KOPT-K1 (cell line): ENCODE measurements around the gene DLX4.

Experiments
- H3K27ac ChIP-seq: fragments of 200-600 bp; sonication (generic); 2 replicates; pipeline ENCODE4 v1.5.1; 2016; ENCODE audit warnings: antibody characterized with exemption, mild to moderate bottlenecking, low read depth, low read length; ENCODE audit not compliant: poor library complexity, severe bottlenecking
- H3K36me3 ChIP-seq: fragments of 200-600 bp; sonication (generic); 2 replicates; pipeline ENCODE4 v1.5.1; 2017; ENCODE audit warnings: antibody characterized with exemption, mild to moderate bottlenecking, low read length, moderate library complexity; ENCODE audit not compliant: insufficient read depth
- H3K9me3 ChIP-seq: fragments of 200-600 bp; sonication (generic); 2 replicates; pipeline ENCODE4 v1.5.1; 2017; ENCODE audit warnings: antibody characterized with exemption, low read length, mild to moderate bottlenecking; ENCODE audit not compliant: insufficient read depth, poor library complexity, severe bottlenecking

The DLX4 gene

DNA sequence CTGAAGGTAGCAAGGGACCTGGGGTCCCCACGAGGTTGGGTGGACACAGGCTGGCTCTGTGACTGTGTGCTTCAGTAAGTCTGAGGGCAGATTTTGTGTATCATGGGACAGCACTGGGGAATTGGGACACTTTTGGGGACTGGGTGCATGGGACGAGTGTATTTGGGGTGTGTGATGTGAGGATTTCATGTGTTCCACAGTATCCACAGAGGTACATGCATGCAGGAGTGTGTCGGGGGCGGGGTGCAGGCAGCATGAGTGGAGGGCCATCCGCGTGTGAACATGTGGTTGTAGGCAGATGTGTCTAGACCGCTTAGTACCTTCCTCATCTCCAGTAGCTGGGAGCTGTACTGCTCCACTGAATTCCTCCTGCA, 27.1 kb downstream of the DLX4 start:
- H3K27ac ChIP-seq: no peak overlapping the region
- H3K36me3 ChIP-seq: no peaks in the 10 kb centered on the region
- no peaks in the 10 kb centered on the region for H3K9me3 ChIP-seq

GRCh38 chr17:49996495-49997300, 27.7 kb downstream of the DLX4 start:
- Histone ChIP-seq H3K36me3 (no peaks in the 10 kb centered on the region), H3K27ac (no peak overlapping the region), H3K9me3 (no peaks in the 10 kb centered on the region)

GRCh38 chr17:49997301-49997650, 28.3 kb downstream of the DLX4 start:
- no peak overlapping the region for H3K27ac ChIP-seq
- no peaks in the 10 kb centered on the region for H3K36me3 ChIP-seq
- no peaks in the 10 kb centered on the region for H3K9me3 ChIP-seq

GRCh38 chr17:49997773-49998703, 29.0 kb downstream of the DLX4 start:
- no peak overlapping the region for H3K27ac ChIP-seq
- no peaks in the 10 kb centered on the region for H3K36me3 ChIP-seq
- no peaks in the 10 kb centered on the region for H3K9me3 ChIP-seq

- no peaks in the 10 kb centered on the region for H3K9me3 ChIP-seq
- H3K27ac ChIP-seq: no peak overlapping the region
- no peaks in the 10 kb centered on the region for H3K36me3 ChIP-seq
These were observed 30.0 kb downstream of the DLX4 start for GRCh38 chr17:49998836-49999511.

- H3K36me3 ChIP-seq: no peaks in the 10 kb centered on the region
- peaks cover under 1% of the 10 kb centered on the region for H3K9me3 ChIP-seq
- H3K27ac ChIP-seq: no peak overlapping the region
These were observed 34.9 kb downstream of the DLX4 start for GRCh38 chr17:50003911-50004310.

GRCh38 chr17:50009282-50009681, 40.3 kb downstream of the DLX4 start:
- H3K36me3 ChIP-seq: no peaks in the 10 kb centered on the region
- H3K9me3 ChIP-seq: peaks cover 27% of the 10 kb centered on the region
- no peak overlapping the region for H3K27ac ChIP-seq

DNA sequence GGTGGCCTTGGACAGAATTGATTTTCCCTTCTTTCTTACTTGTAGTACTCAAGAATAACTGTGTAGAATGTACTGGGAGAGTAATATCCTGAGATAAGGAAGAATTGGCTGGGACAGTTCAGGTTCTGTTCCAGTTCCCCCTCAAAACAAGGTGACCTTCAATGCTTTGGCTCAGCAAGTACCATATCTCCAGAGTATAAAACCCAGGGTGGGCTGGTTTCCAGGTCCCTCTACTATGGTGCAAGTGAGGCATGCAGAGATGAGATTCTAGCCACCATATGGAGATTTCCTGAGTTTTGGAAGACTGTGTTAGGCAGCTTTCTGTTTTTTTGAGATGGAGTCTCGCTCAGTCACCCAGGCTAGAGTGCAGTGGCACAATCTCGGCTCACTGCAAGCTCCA, 44.1 kb downstream of the DLX4 start:
- Histone ChIP-seq H3K9me3 (peaks cover 39% of the 10 kb centered on the region), H3K36me3 (no peaks in the 10 kb centered on the region), H3K27ac (no peak overlapping the region)

- Histone ChIP-seq H3K36me3 (no peaks in the 10 kb centered on the region), H3K9me3 (peaks cover 32% of the 10 kb centered on the region), H3K27ac (no peak overlapping the region)
These were observed 45.6 kb downstream of the DLX4 start for GRCh38 chr17:50014471-50015088.

DNA sequence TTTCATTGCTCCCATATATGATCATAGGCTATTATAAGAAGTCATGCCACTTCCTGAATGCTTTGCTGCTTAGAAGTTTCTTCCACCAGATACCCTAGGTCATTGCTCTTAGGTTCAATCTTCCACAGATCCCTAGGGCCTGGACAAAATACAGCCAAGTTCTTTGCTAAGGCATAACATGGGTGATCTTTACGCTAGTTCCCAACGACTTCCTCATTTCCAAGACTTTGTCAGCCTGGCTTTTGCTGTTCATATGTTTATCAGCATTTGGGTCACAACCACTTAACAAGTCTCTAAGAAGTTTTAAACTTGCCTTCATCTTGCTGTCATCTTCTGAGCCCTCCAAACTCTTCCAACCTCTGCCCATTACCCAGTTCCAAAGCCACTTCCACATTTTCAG, 46.2 kb downstream of the DLX4 start:
- H3K9me3 ChIP-seq: peaks cover 29% of the 10 kb centered on the region
- H3K36me3 ChIP-seq: no peaks in the 10 kb centered on the region
- H3K27ac ChIP-seq: no peak overlapping the region

DNA sequence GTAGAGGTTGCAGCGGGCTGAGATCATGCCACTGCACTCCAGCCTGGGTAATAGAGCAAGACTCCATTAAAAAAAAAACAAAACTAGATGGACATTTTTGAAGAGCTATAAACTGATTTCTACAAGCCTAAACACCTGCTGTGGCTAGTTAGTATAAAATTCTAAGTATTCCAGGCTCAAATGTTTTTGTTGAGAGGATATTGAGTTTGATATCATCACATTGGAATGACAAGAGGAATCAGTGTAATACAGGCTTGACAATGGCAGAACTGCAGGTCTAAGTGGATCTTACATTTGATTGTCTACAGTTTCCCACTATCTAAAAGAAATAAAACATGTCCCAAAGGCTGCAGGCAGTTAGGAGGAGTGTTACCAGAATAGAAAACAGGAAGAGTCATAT, 49.9 kb downstream of the DLX4 start:
- peaks cover 14% of the 10 kb centered on the region for H3K9me3 ChIP-seq
- no peaks in the 10 kb centered on the region for H3K36me3 ChIP-seq

GRCh38 chr17:50020841-50021599, 52.0 kb downstream of the DLX4 start:
- H3K36me3 ChIP-seq: no peaks in the 10 kb centered on the region
- no peak overlapping the region for H3K27ac ChIP-seq
- H3K9me3 ChIP-seq: peaks cover 12% of the 10 kb centered on the region

More for the DNA sequence above, 49.9 kb downstream of the DLX4 start:
- no peak overlapping the region for H3K27ac ChIP-seq

DNA sequence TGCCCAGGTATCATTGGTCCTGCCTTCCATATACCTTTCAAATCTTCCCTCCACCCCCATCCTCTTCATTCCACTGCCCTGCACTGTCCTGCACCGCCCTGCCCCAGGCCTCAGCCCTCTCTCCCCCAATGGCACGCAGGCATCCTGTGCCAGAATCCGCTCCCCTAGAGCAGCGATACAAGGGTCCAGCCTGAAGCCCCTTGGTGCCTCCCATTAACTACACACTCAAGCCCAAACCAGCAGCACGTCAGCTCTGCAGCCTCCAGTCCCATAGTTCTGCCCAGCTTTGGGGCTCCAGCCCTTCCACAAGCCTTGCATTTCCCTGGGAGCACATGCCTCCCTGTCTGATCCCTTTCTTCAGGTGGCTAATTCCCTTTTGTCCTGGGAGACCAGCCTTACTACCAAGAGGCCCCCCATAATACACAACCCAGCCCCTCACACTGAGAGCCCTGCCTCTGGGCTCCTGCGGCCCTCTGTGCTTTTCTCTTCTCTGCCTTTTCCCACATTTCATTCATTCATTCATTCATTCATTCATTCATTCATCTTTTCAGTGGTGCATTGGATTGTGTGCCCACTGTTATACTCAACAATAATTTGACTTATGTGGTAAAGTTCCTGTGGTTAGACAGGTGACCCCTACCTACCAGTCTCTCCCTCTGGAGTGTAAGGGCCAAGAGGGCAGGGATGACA, 52.8 kb downstream of the DLX4 start:
- Histone ChIP-seq H3K27ac (no peak overlapping the region), H3K9me3 (peaks cover 12% of the 10 kb centered on the region), H3K36me3 (no peaks in the 10 kb centered on the region)
